Psoas muscle (tissue), 8 donors: Measurements from ENCODE around the gene ZFHX3. TPM values are rescaled to one million over a fixed set of nuclear protein-coding genes. Genes with fewer than 3 reads are reported as not detected.

Experiments
- ATAC-seq, 4 donors: fragments of 200-7000 bp; cut with Tn5 transposase; one replicate each; pipeline ENCODE4 v1.9.1; 2020; ENCODE audit warnings: moderate library complexity in 3 of 4, mild to moderate bottlenecking in 2 of 4
- DNase-seq, 2 donors: peaks; one replicate each; pipeline ENCODE4 v3.0.0-alpha.2; 2020
- H3K27ac ChIP-seq: fragments of 200-600 bp; one replicate; pipeline ENCODE4 v1.8.0; 2022
- H3K27me3 ChIP-seq, 3 donors: fragments of 200-600 bp in 1 of 3; one replicate each; pipeline versions ENCODE4 v1.6.1 to v1.8.0; 2013 to 2022; ENCODE audit warnings: low read length in 2 of 3, mild to moderate bottlenecking in 2 of 3, moderate library complexity in 1 of 3; ENCODE audit not compliant: insufficient read depth in 3 of 3
- H3K36me3 ChIP-seq, 2 donors: fragments of 200-600 bp in 1 of 2; one replicate each; pipeline versions ENCODE4 v1.6.1 to v1.8.0; 2013 to 2022; ENCODE audit warnings: low read depth in 1 of 2, mild to moderate bottlenecking in 1 of 2, moderate library complexity in 1 of 2; ENCODE audit not compliant: insufficient read depth in 1 of 2
- H3K4me1 ChIP-seq: fragments of 200-600 bp; one replicate; pipeline ENCODE4 v1.8.0; 2022
- H3K4me3 ChIP-seq: fragments of 200-600 bp; one replicate; pipeline ENCODE4 v1.8.0; 2022; ENCODE audit warnings: mild to moderate bottlenecking
- H3K9me3 ChIP-seq: fragments of 200-600 bp; one replicate; pipeline ENCODE4 v1.8.0; 2022
- CTCF ChIP-seq: fragments of 200-600 bp; IDR thresholded peaks from one replicate; pipeline ENCODE4 v1.8.0; 2022; ENCODE audit warnings: antibody characterized with exemption
- WGBS, 3 donors: extraction: QIAGEN DNeasy Blood & Tissue Kit; methylation state at CpG; one replicate each; pipeline versions ENCODE4 v1.1.6 to v1.1.7; 2013; 5-methylcytosine and 5-hydroxymethylcytosine counted together
- intact Hi-C, 2 donors: fragments of 100-400 bp; cut with DNase I; formaldehyde crosslinking; loops; one replicate each; pipeline versions ENCODE4 v1.11.0 to v1.14.2; 2022
- polyA plus RNA-seq, 3 donors: library from polyadenylated mRNA; stranded (reverse); fragments of 200-250 nt; gene quantifications; one replicate each; pipeline ENCODE4 v1.2.3, GENCODE V29; 2013
- total RNA-seq, 4 donors: library from RNA; stranded (reverse); fragmentation: NEBNext Ultra II Directional in 2 of 4; extraction: Animal tissue kit (Norgen Biotek cat#: 25700) in 2 of 4; gene quantifications; one replicate each; pipeline versions ENCODE4 v1.2.1 to v1.2.4, GENCODE V29; 2021 to 2023
- donor health status: healthy with polysubstance abuse.
- donor health status: DM: no; HTN: no; CAD: no; lungs with moderate emphysema.
- donor health status: Bipolar disorder and iron deficiency.
- donor health status: healthy.
- donor health status: DM: yes; HTN: yes; CAD: no.
- donor health status: DM: no; HTN: no; CAD: no.
- donor health status: DM: no; HTN: no; CAD: no.
- donor health status: DM: yes; HTN: yes; CAD: no.

Gene ZFHX3
- total and polyA plus RNA-seq, 7 donors = 3.3 to 36.9 (median 11.5) TPM

- H3K36me3 ChIP-seq = no peaks in the 10 kb centered on the region
- intact Hi-C loops = no loop called here
- peaks cover 0 to 2% (median 0%) of the 10 kb centered on the region in 3 donors for H3K27me3 ChIP-seq
- peak; percentile 65 to 73 for DNase-seq
- H3K27ac ChIP-seq = peak overlapping the region; percentile 98
- 55 to 72% (median 59%) methylated on average over 42 to 43 of the region's 43 CpGs for WGBS, 3 donors
- H3K4me1 ChIP-seq = peaks cover 53% of the 10 kb centered on the region
- no peak for ATAC-seq
- H3K9me3 ChIP-seq = no peaks in the 10 kb centered on the region
- TF ChIP-seq CTCF = no peak
- H3K4me3 ChIP-seq = peak overlapping the region; percentile 42
Observed at GRCh38 chr16:73065632-73066330, 17.9 kb upstream of the ZFHX3 start.

GRCh38 chr16:73064994-73065545, 17.1 kb upstream of the ZFHX3 start:
- no peak for TF ChIP-seq CTCF
- peaks cover 0 to 2% (median 0%) of the 10 kb centered on the region in 3 donors for H3K27me3 ChIP-seq
- peak overlapping the region; percentile 28 for H3K27ac ChIP-seq
- peak overlapping the region; percentile 36 for H3K4me3 ChIP-seq
- H3K36me3 ChIP-seq = no peaks in the 10 kb centered on the region
- peak in 1 of 2 donors; percentile 62 for DNase-seq
- intact Hi-C loops = no loop called here
- WGBS, 3 donors = 66 to 69% (median 68%) methylated on average over 23 to 24 of the region's 24 CpGs
- H3K4me1 ChIP-seq = peaks cover 57% of the 10 kb centered on the region
- no peak for ATAC-seq
- H3K9me3 ChIP-seq = no peaks in the 10 kb centered on the region

- DNase-seq = no peak
- Histone ChIP-seq H3K9me3 (no peaks in the 10 kb centered on the region), H3K4me3 (peak overlapping the region; percentile 36), H3K4me1 (peaks cover 55% of the 10 kb centered on the region), H3K27me3 (peaks cover 0 to 2% (median 0%) of the 10 kb centered on the region in 3 donors), H3K36me3 (no peaks in the 10 kb centered on the region), H3K27ac (peak overlapping the region; percentile 66)
- no peak for ATAC-seq
- intact Hi-C loops = no loop called here
- no peak for TF ChIP-seq CTCF
- 50 to 55% (median 50%) methylated on average over 24 to 25 of the region's 25 CpGs for WGBS, 3 donors
Observed at GRCh38 chr16:73064212-73064993, 16.5 kb upstream of the ZFHX3 start.

- no peaks in the 10 kb centered on the region for H3K9me3 ChIP-seq
- peaks cover 0 to 2% (median 0%) of the 10 kb centered on the region in 3 donors for H3K27me3 ChIP-seq
- DNase-seq (no peak), ATAC-seq (no peak)
- no peak for TF ChIP-seq CTCF
- peaks cover 49% of the 10 kb centered on the region for H3K4me1 ChIP-seq
- peak overlapping the region; percentile 36 for H3K4me3 ChIP-seq
- intact Hi-C loops = no loop called here
- WGBS, 3 donors = 51 to 62% (median 52%) methylated on average over 14 of the region's 14 CpGs
- H3K27ac ChIP-seq = peak overlapping the region; percentile 66
- H3K36me3 ChIP-seq = no peaks in the 10 kb centered on the region
Observed at GRCh38 chr16:73063854-73064211, 15.9 kb upstream of the ZFHX3 start.
